Right atrium auricular region (tissue), 2 donors: ENCODE measurements around the gene SCN3B. TPM values are rescaled to one million over a fixed set of nuclear protein-coding genes. Genes with fewer than 3 reads are reported as not detected.

Experiments used
- DNase-seq: peaks from one replicate; pipeline ENCODE4 v3.0.0-alpha.2; 2019; ENCODE audit warnings: low spot score
- H3K27ac ChIP-seq, 2 donors: fragments of 200-600 bp; sonication (generic); 1 replicate in 1 of 2; 2 replicates in 1 of 2; pipeline ENCODE4 v1.5.1; 2016 to 2019
- H3K27me3 ChIP-seq, 2 donors: fragments of 200-600 bp; sonication (generic); one replicate each; pipeline versions ENCODE4 v1.5.1 to v1.6.0; 2017 to 2019
- H3K36me3 ChIP-seq: fragments of 200-600 bp; sonication (generic); one replicate; pipeline ENCODE4 v1.5.1; 2016
- H3K4me1 ChIP-seq, 2 donors: fragments of 200-600 bp; sonication (generic); one replicate each; pipeline versions ENCODE4 v1.5.1 to v1.6.0; 2017 to 2019
- H3K4me3 ChIP-seq, 2 donors: fragments of 200-600 bp; sonication (generic); 1 replicate in 1 of 2; 2 replicates in 1 of 2; pipeline ENCODE4 v1.5.1; 2017 to 2019; ENCODE audit warnings: mild to moderate bottlenecking in 1 of 2, moderate library complexity in 1 of 2
- H3K9me3 ChIP-seq, 2 donors: fragments of 200-600 bp; sonication (generic); one replicate each; pipeline ENCODE4 v1.5.1; 2019
- total RNA-seq, 2 donors: library from RNA; depleted of rRNA; stranded (reverse); fragments of >200 nt; gene quantifications; one replicate each; pipeline ENCODE4 v1.1.0, GENCODE V29; 2016
- TF ChIP-seq, protein P1 (sequence below), 2 donors: fragments of 200-600 bp; sonication (generic); IDR thresholded peaks; one replicate each; pipeline ENCODE4 v1.5.1; 2019; ENCODE audit warnings: antibody characterized with exemption in 2 of 2

SCN3B gene
- total RNA-seq, 2 donors from 2014 or later: 0.31 to 0.70 TPM

DNA sequence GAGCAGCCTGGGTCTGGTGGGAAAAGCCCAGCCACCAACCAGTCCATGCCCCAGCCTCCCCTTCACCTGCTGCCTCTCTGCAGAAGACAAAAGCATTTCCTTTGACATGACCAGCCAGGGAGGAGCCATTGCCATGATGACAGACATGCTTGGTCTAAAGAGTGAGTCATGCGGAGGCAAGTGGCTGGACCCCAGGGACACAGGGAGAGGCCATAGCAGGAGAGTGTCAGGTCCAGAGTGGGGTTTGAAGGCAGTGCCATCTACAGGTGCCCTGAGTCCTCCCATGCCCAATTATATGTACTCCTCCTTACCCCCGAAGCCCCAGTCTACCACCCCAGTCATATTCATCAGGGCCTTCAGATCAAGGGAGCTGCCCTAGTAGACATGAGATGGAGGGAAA, 67.4 kb downstream of the SCN3B start:
- Histone ChIP-seq H3K27ac (no peak overlapping the region), H3K9me3 (no peaks in the 10 kb centered on the region), H3K27me3 (no peaks in the 10 kb centered on the region), H3K4me3 (no peak overlapping the region), H3K36me3 (no peaks in the 10 kb centered on the region), H3K4me1 (no peaks in the 10 kb centered on the region)
- no peak for DNase-seq
- TF ChIP-seq, protein P1, sequence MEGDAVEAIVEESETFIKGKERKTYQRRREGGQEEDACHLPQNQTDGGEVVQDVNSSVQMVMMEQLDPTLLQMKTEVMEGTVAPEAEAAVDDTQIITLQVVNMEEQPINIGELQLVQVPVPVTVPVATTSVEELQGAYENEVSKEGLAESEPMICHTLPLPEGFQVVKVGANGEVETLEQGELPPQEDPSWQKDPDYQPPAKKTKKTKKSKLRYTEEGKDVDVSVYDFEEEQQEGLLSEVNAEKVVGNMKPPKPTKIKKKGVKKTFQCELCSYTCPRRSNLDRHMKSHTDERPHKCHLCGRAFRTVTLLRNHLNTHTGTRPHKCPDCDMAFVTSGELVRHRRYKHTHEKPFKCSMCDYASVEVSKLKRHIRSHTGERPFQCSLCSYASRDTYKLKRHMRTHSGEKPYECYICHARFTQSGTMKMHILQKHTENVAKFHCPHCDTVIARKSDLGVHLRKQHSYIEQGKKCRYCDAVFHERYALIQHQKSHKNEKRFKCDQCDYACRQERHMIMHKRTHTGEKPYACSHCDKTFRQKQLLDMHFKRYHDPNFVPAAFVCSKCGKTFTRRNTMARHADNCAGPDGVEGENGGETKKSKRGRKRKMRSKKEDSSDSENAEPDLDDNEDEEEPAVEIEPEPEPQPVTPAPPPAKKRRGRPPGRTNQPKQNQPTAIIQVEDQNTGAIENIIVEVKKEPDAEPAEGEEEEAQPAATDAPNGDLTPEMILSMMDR (IDR thresholded peaks at IDR 0.05): no peak

DNA sequence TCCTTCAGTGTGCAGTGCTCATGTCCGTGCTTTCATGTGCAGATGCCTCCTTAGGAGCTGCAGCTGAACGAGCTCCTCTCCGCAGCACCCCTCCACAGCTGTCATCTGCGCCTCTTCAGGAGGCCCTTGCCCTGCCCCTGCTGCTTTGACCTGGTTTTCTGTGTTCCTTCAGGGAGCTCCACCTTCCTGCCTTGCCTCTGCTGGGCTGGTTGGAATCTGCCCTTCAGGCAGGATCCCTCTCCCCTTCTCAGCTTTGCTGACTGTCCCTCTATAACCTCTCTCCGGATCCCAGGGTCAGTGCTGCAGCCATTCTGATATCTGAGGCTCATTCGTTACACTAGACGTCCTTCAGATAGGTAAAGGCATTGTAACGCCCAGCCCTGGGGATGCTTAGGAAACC, 67.9 kb downstream of the SCN3B start:
- Histone ChIP-seq H3K27me3 (no peaks in the 10 kb centered on the region), H3K4me1 (no peaks in the 10 kb centered on the region), H3K27ac (no peak overlapping the region), H3K9me3 (no peaks in the 10 kb centered on the region), H3K36me3 (no peaks in the 10 kb centered on the region), H3K4me3 (no peak overlapping the region)
- TF ChIP-seq, protein P1 (IDR thresholded peaks at IDR 0.05): no peak
- DNase-seq: no peak

DNA sequence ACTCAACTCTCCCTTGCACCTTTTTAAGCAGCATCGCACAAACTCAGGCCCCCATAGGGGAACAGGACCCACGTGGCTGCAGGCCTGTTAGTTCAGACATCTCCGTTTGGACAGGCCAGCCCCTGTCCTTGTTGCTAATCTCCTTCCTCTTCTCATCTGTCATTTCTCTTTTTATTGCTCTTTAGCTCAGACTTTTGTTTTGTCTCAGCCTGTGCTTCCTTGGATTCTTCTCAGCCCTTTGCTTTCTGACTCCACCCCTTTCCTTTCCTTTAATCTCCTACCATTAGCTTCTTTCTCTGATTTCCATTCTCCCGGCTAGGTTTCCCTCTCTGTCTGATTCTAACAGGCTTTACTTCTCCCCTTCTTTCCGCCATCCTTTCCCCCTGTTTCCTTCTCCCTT, 68.7 kb downstream of the SCN3B start:
- Histone ChIP-seq H3K27ac (no peak overlapping the region), H3K36me3 (no peaks in the 10 kb centered on the region), H3K4me1 (peaks cover 0 to 2% of the 10 kb centered on the region in 2 donors), H3K4me3 (no peak overlapping the region), H3K27me3 (no peaks in the 10 kb centered on the region), H3K9me3 (no peaks in the 10 kb centered on the region)
- no peak for DNase-seq
- TF ChIP-seq, protein P1 (IDR thresholded peaks at IDR 0.05): no peak

DNA sequence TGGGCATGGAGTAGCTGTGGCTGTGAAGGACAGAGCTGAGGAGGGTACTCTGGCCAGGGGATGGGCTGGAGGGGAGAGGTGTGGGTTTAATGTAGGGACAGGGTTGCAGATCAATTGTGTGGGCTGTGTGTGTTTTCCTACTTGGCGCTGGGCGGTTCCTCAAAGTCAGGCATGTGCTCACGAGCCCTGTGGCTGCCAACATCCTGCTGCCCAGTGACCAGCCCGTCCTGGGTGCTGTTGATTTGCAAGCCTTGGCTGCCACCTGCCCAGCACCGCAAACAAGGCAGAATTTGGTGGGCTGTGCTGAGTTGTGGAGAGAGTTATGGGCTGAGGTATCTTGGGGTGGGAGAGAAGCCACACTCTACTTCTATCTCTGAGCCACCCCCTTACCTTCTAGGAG, 69.2 kb downstream of the SCN3B start:
- no peaks in the 10 kb centered on the region for H3K36me3 ChIP-seq
- TF ChIP-seq, protein P1 (IDR thresholded peaks at IDR 0.05): no peak
- H3K27ac ChIP-seq: no peak overlapping the region
- DNase-seq: no peak
- peaks cover 0 to 5% of the 10 kb centered on the region in 2 donors for H3K4me1 ChIP-seq
- no peaks in the 10 kb centered on the region for H3K9me3 ChIP-seq
- H3K4me3 ChIP-seq: no peak overlapping the region
- no peaks in the 10 kb centered on the region for H3K27me3 ChIP-seq

DNA sequence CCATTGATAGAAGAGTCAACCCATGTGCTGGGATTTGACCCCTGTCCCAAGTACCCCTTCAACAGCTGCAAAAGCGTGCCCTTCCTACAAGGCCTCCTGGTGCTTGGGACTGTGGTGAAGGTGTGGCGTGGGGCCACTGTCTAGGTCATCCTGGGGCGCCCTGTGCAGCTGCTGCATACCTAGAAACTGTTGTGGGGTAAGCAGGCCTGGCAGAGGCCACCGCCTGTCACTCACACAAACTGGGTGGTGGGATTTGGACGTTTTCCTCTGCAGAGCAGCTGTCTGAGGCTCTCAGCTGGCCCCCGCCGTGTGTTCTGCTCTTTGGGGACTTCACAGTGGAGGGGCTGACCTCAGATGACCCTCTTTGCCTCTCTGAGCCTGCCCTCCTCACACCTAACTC, 69.7 kb downstream of the SCN3B start:
- TF ChIP-seq, protein P1 (IDR thresholded peaks at IDR 0.05): no peak
- Histone ChIP-seq H3K36me3 (no peaks in the 10 kb centered on the region), H3K4me3 (no peak overlapping the region), H3K27me3 (no peaks in the 10 kb centered on the region), H3K27ac (no peak overlapping the region), H3K4me1 (peaks cover 0 to 5% of the 10 kb centered on the region in 2 donors), H3K9me3 (no peaks in the 10 kb centered on the region)
- DNase-seq: no peak

DNA sequence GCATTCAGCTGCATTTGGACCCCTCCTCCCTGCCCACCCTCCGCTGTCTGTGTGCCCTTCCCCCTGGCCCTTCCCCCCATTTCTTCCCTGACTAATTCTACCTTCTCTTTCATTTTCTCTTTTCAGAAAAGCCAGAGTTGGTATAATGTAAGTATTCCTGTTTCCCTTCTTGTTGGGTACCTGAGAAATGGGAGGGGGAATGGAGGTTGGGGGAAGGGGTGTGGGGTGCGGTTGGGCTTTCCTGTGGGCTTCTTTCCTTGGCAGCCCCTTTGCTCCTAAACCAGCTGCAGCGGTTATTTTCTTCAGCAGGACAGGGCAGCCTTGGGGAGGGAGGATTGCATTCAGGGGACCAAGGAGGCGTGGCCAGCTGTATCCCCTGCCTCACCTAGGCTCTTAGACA, 70.2 kb downstream of the SCN3B start:
- DNase-seq: no peak

More for the DNA sequence above, 70.2 kb downstream of the SCN3B start:
- Histone ChIP-seq H3K27ac (no peak overlapping the region), H3K9me3 (no peaks in the 10 kb centered on the region), H3K4me1 (peaks cover 0 to 5% of the 10 kb centered on the region in 2 donors), H3K36me3 (no peaks in the 10 kb centered on the region), H3K4me3 (no peak overlapping the region), H3K27me3 (no peaks in the 10 kb centered on the region)
- TF ChIP-seq, protein P1 (IDR thresholded peaks at IDR 0.05): no peak
